ENCODE data around the gene BLOC1S2.

GRCh38 chr10:100291356-100291755 lies 4.9 kb upstream of the BLOC1S2 start:
- no peak for TF ChIP-seq POLR2A (IDR thresholded peaks at IDR 0.05; ENCODE audit: low read length)
- TF ChIP-seq GATA1 (IDR thresholded peaks at IDR 0.05; ENCODE audit: low read depth, low read length), result no peak
